Caco-2 (cell line): Measurements from ENCODE around the gene TPD52L1. TPM values are rescaled to one million over a fixed set of nuclear protein-coding genes. Genes with fewer than 3 reads are reported as not detected.

Experiments used
- BruUV-seq: library from RNA; stranded (reverse); fragments of 400-500 nt; replicated peaks from 2 replicates; lab custom pipeline; 2021; lab: Mats Ljungman, UMichigan
- CTCF ChIA-PET: fragments of 300-600 bp; sonication (Branson Sonifier 250); formaldehyde crosslinking; loops from one replicate; lab custom pipeline; 2022; ENCODE audit warnings: antibody characterized with exemption; lab: Charles Lee
- POLR2A ChIA-PET: fragments of 300-600 bp; sonication (Branson Sonifier 250); formaldehyde crosslinking; loops from one replicate; lab custom pipeline; 2022; ENCODE audit warnings: antibody characterized with exemption; lab: Charles Lee
- DNase-seq, 2 experiments: peaks; one replicate each; pipeline versions ENCODE4 v3.0.0 to v3.0.0-alpha.2; 2020 to 2022
- H3K27me3 ChIP-seq: replicated peaks from 2 replicates; pipeline ENCODE4 v1.6.0; 2011; ENCODE audit warnings: low read length; ENCODE audit not compliant: control insufficient read depth, insufficient read depth
- H3K36me3 ChIP-seq: 2 replicates; pipeline ENCODE4 v1.5.1; 2011; ENCODE audit warnings: low read length; ENCODE audit not compliant: control insufficient read depth, insufficient read depth
- H3K4me1 ChIP-seq: fragments of 250-450 bp; sonication (Bioruptor Pico); 2 replicates; pipeline ENCODE4 v1.5.1; 2020; ENCODE audit warnings: mild to moderate bottlenecking
- H3K4me3 ChIP-seq: 2 replicates; pipeline ENCODE4 v1.5.1; 2011; ENCODE audit warnings: low read depth, mild to moderate bottlenecking, control low read depth, low read length
- H3K9me3 ChIP-seq: fragments of 250-450 bp; sonication (Bioruptor Pico); 2 replicates; pipeline ENCODE4 v1.5.1; 2020; ENCODE audit warnings: mild to moderate bottlenecking, moderate library complexity
- H3K27ac Mint-ChIP-seq: one replicate; pipeline ENCODE4 v1.8.0; 2022; ENCODE audit warnings: mixed read lengths; ENCODE audit not compliant: unreplicated experiment
- H3K27me3 Mint-ChIP-seq: one replicate; pipeline ENCODE4 v1.8.0; 2022; ENCODE audit warnings: mixed read lengths; ENCODE audit not compliant: insufficient read depth, unreplicated experiment
- H3K36me3 Mint-ChIP-seq: one replicate; pipeline ENCODE4 v1.8.0; 2022; ENCODE audit warnings: mild to moderate bottlenecking, mixed read lengths; ENCODE audit not compliant: insufficient read depth, unreplicated experiment
- H3K4me1 Mint-ChIP-seq: one replicate; pipeline ENCODE4 v1.8.0; 2022; ENCODE audit warnings: low read depth, mixed read lengths; ENCODE audit not compliant: unreplicated experiment
- H3K4me3 Mint-ChIP-seq: one replicate; pipeline ENCODE4 v1.8.0; 2022; ENCODE audit warnings: mild to moderate bottlenecking, moderate library complexity, mixed read lengths; ENCODE audit not compliant: unreplicated experiment
- H3K9me3 Mint-ChIP-seq: one replicate; pipeline ENCODE4 v1.8.0; 2022; ENCODE audit warnings: mixed read lengths; ENCODE audit not compliant: unreplicated experiment
- CTCF ChIP-seq, 2 experiments: fragments of 200-600 bp in 1 of 2; IDR thresholded peaks; 1 replicate in 1 of 2; 2 replicates in 1 of 2; pipeline versions ENCODE4 v1.5.1 to v1.8.0; 2011 to 2022; ENCODE audit warnings: antibody characterized with exemption in 1 of 2, control low read depth in 1 of 2, inconsistent platforms in 1 of 2, low read depth in 1 of 2, low read length in 1 of 2, mild to moderate bottlenecking in 1 of 2, moderate library complexity in 1 of 2; ENCODE audit not compliant: insufficient read depth in 1 of 2, severe bottlenecking in 1 of 2, unreplicated experiment in 1 of 2
- intact Hi-C: fragments of 100-400 bp; cut with micrococcal nuclease; formaldehyde crosslinking; loops from one replicate; pipeline ENCODE4 v1.10.0; 2022; ENCODE audit not compliant: unreplicated experiment
- total RNA-seq: library from RNA; stranded (reverse); gene quantifications from 2 replicates; pipeline ENCODE4 v1.2.3, GENCODE V29; 2022

TPD52L1 gene
- total RNA-seq, 1 experiment from 2014 or later, result 83.9 TPM

GRCh38 chr6:125173341-125174095 is 19.9 kb downstream of the TPD52L1 start:
- ChIA-PET CTCF (no interaction called here), POLR2A (no interaction called here)
- H3K27ac Mint-ChIP-seq, result no peak overlapping the region
- H3K36me3 ChIP-seq, result no peaks in the 10 kb centered on the region
- no peaks in the 10 kb centered on the region for H3K9me3 ChIP-seq
- H3K4me1 ChIP-seq, result peaks cover 5% of the 10 kb centered on the region; the same call in 1 of the 2 replicates
- DNase-seq, result no peak
- intact Hi-C loops, result no loop called here
- BruUV-seq, result no TSS peak
- no peaks in the 10 kb centered on the region for H3K27me3 ChIP-seq
- H3K4me3 Mint-ChIP-seq, result no peak overlapping the region
- no peak for TF ChIP-seq CTCF (IDR thresholded peaks at IDR 0.05; ENCODE audit: insufficient read depth in 1 of 2, low read depth in 1 of 2, low read length in 1 of 2, severe bottlenecking in 1 of 2, unreplicated experiment in 1 of 2)
- no peaks in the 10 kb centered on the region for H3K27me3 Mint-ChIP-seq
- H3K4me1 Mint-ChIP-seq, result no peaks in the 10 kb centered on the region
- H3K9me3 Mint-ChIP-seq, result peaks cover 10% of the 10 kb centered on the region
- H3K36me3 Mint-ChIP-seq, result no peaks in the 10 kb centered on the region
- no peak overlapping the region for H3K4me3 ChIP-seq

- H3K36me3 Mint-ChIP-seq, result no peaks in the 10 kb centered on the region
- Histone ChIP-seq H3K4me3 (no peak overlapping the region), H3K9me3 (no peaks in the 10 kb centered on the region), H3K36me3 (no peaks in the 10 kb centered on the region), H3K4me1 (peaks cover 5% of the 10 kb centered on the region; the same call in 1 of the 2 replicates), H3K27me3 (no peaks in the 10 kb centered on the region)
- peaks cover 6% of the 10 kb centered on the region for H3K9me3 Mint-ChIP-seq
- intact Hi-C loops, result no loop called here
- CTCF ChIA-PET, result no interaction called here
- no peaks in the 10 kb centered on the region for H3K27me3 Mint-ChIP-seq
- no peak overlapping the region for H3K4me3 Mint-ChIP-seq
- no peaks in the 10 kb centered on the region for H3K4me1 Mint-ChIP-seq
- DNase-seq, result no peak
- TF ChIP-seq CTCF (IDR thresholded peaks at IDR 0.05; ENCODE audit: insufficient read depth in 1 of 2, low read depth in 1 of 2, low read length in 1 of 2, severe bottlenecking in 1 of 2, unreplicated experiment in 1 of 2), result no peak
- no peak overlapping the region for H3K27ac Mint-ChIP-seq
- POLR2A ChIA-PET, result no interaction called here
- BruUV-seq, result no TSS peak
Observed at GRCh38 chr6:125174626-125175025, 21.1 kb downstream of the TPD52L1 start.

- H3K36me3 ChIP-seq, result no peaks in the 10 kb centered on the region
- ChIA-PET CTCF (no interaction called here), POLR2A (no interaction called here)
- no peak overlapping the region for H3K27ac Mint-ChIP-seq
- no peaks in the 10 kb centered on the region for H3K27me3 Mint-ChIP-seq
- H3K4me1 ChIP-seq, result peaks cover 5% of the 10 kb centered on the region; the same call in 1 of the 2 replicates
- no peaks in the 10 kb centered on the region for H3K36me3 Mint-ChIP-seq
- intact Hi-C loops, result no loop called here
- no peak for DNase-seq
- no peak overlapping the region for H3K4me3 ChIP-seq
- no TSS peak for BruUV-seq
- no peaks in the 10 kb centered on the region for H3K9me3 Mint-ChIP-seq
- no peaks in the 10 kb centered on the region for H3K4me1 Mint-ChIP-seq
- no peaks in the 10 kb centered on the region for H3K9me3 ChIP-seq
- H3K27me3 ChIP-seq, result no peaks in the 10 kb centered on the region
- H3K4me3 Mint-ChIP-seq, result no peak overlapping the region
- no peak for TF ChIP-seq CTCF (IDR thresholded peaks at IDR 0.05; ENCODE audit: insufficient read depth in 1 of 2, low read depth in 1 of 2, low read length in 1 of 2, severe bottlenecking in 1 of 2, unreplicated experiment in 1 of 2)
Observed at GRCh38 chr6:125175466-125176048, 22.0 kb downstream of the TPD52L1 start.
